Naive thymus-derived CD4-positive, alpha-beta T cell (primary cell): ENCODE data around the gene SRGAP2B. TPM values are rescaled to one million over a fixed set of nuclear protein-coding genes. Genes with fewer than 3 reads are reported as not detected.
A peak's percentile ranks its signal among the peaks of the same experiment; 100 is the strongest.
"Not testable (repeated sequence)": the region's sequence is repeated elsewhere in the genome, so short reads cannot be mapped to it uniquely, and the experiment has no call there.

Source experiments
- ATAC-seq: fragments of 150-1000 bp; cut with Tn5 transposase; 2 replicates; pipeline ENCODE4 v1.10.0; 2021; ENCODE audit warnings: mild to moderate bottlenecking, moderate library complexity
- CTCF ChIA-PET: fragments of 350-600 bp; sonication (Branson Sonifier 250); formaldehyde crosslinking; loops from one replicate; lab custom pipeline; 2021; ENCODE audit warnings: antibody characterized with exemption; lab: Charles Lee
- POLR2A ChIA-PET: fragments of 350-600 bp; sonication (Branson Sonifier 250); formaldehyde crosslinking; loops from one replicate; lab custom pipeline; 2021; ENCODE audit warnings: antibody characterized with exemption, inconsistent platforms; lab: Charles Lee
- DNase-seq, 9 donors: peaks; one replicate each; pipeline versions ENCODE4 v3.0.0 to v3.0.0-alpha.2; 2020 to 2022; ENCODE audit warnings: mixed read lengths in 1 of 9
- H3K27ac ChIP-seq: one replicate; pipeline ENCODE4 v1.7.0; 2013; ENCODE audit warnings: mild to moderate bottlenecking, low read depth, low read length, moderate library complexity
- H3K27me3 ChIP-seq, 2 donors: one replicate each; pipeline ENCODE4 v1.7.0; 2013; ENCODE audit warnings: low read length in 2 of 2, mild to moderate bottlenecking in 2 of 2, moderate library complexity in 2 of 2; ENCODE audit not compliant: control insufficient read depth in 2 of 2, insufficient read depth in 2 of 2
- H3K36me3 ChIP-seq, 3 experiments: 1 replicate in 2 of 3; 2 replicates in 1 of 3; pipeline ENCODE4 v1.7.0; 2013; ENCODE audit warnings: low read length in 3 of 3, mild to moderate bottlenecking in 3 of 3, moderate library complexity in 1 of 3; ENCODE audit not compliant: insufficient read depth in 3 of 3, control insufficient read depth in 2 of 3
- H3K4me1 ChIP-seq, 2 donors: one replicate each; pipeline ENCODE4 v1.7.0; 2013; ENCODE audit warnings: low read length in 2 of 2, mild to moderate bottlenecking in 2 of 2, moderate library complexity in 1 of 2; ENCODE audit not compliant: control insufficient read depth in 2 of 2, insufficient read depth in 2 of 2
- H3K4me3 ChIP-seq: 2 replicates; pipeline ENCODE4 v1.7.0; 2013; ENCODE audit warnings: mild to moderate bottlenecking, low read length
- H3K9me3 ChIP-seq, 3 experiments: 1 replicate in 2 of 3; 2 replicates in 1 of 3; pipeline ENCODE4 v1.7.0; 2013; ENCODE audit warnings: low read length in 3 of 3; ENCODE audit not compliant: control insufficient read depth in 2 of 3
- H3K27ac Mint-ChIP-seq, 9 donors: one replicate each; pipeline ENCODE4 v1.8.0; 2020 to 2022; ENCODE audit warnings: mixed read lengths in 9 of 9, mild to moderate bottlenecking in 8 of 9, moderate library complexity in 5 of 9, inconsistent platforms in 2 of 9
- H3K27me3 Mint-ChIP-seq, 5 donors: one replicate each; pipeline ENCODE4 v1.8.0; 2021 to 2022; ENCODE audit warnings: mixed read lengths in 5 of 5, mild to moderate bottlenecking in 1 of 5
- H3K36me3 Mint-ChIP-seq, 5 donors: one replicate each; pipeline ENCODE4 v1.8.0; 2020 to 2022; ENCODE audit warnings: mixed read lengths in 5 of 5, mild to moderate bottlenecking in 3 of 5, inconsistent platforms in 1 of 5
- H3K4me1 Mint-ChIP-seq, 7 donors: one replicate each; pipeline ENCODE4 v1.8.0; 2020 to 2022; ENCODE audit warnings: mixed read lengths in 7 of 7, mild to moderate bottlenecking in 3 of 7, inconsistent platforms in 1 of 7
- H3K4me3 Mint-ChIP-seq, 10 donors: one replicate each; pipeline ENCODE4 v1.8.0; 2020 to 2022; ENCODE audit warnings: mild to moderate bottlenecking in 10 of 10, mixed read lengths in 10 of 10, moderate library complexity in 6 of 10, inconsistent platforms in 2 of 10
- H3K9me3 Mint-ChIP-seq, 11 donors: one replicate each; pipeline ENCODE4 v1.8.0; 2020 to 2022; ENCODE audit warnings: mixed read lengths in 11 of 11, mild to moderate bottlenecking in 4 of 11, inconsistent platforms in 1 of 11, moderate library complexity in 1 of 11
- intact Hi-C, 2 donors: fragments of 100-400 bp; cut with micrococcal nuclease; formaldehyde crosslinking; loops; one replicate each; pipeline ENCODE4 v1.15.1; 2023
- polyA plus RNA-seq, 2 donors: library from polyadenylated mRNA; unstranded; fragments of 300-500 nt; fragmentation: Illumina TruSeq; gene quantifications; one replicate each; pipeline ENCODE4 v1.2.3, GENCODE V29; 2021
- total RNA-seq, 6 experiments: library from RNA in 5 of 6; stranded (reverse) in 5 of 6; gene quantifications; 1 replicate in 5 of 6; 2 replicates in 1 of 6; pipeline ENCODE4 v1.2.3 and lab custom pipeline; 2021 to 2026

SRGAP2B gene
- 10 to 100 TPM in 4 of 5 experiments, 1 to 10 TPM in 1; 9.3 to 37.3 (median 23.7) TPM for total RNA-seq
- 1 to 10 TPM in 1 of 2 donors, under 1 TPM in 1; 0.85 to 2.3 TPM for polyA plus RNA-seq
- total RNA-seq (lab: John Stamatoyannopoulos, UW), result 2.4 reads per million, percentile 12 among the genes with 10 or more reads in this experiment

DNA sequence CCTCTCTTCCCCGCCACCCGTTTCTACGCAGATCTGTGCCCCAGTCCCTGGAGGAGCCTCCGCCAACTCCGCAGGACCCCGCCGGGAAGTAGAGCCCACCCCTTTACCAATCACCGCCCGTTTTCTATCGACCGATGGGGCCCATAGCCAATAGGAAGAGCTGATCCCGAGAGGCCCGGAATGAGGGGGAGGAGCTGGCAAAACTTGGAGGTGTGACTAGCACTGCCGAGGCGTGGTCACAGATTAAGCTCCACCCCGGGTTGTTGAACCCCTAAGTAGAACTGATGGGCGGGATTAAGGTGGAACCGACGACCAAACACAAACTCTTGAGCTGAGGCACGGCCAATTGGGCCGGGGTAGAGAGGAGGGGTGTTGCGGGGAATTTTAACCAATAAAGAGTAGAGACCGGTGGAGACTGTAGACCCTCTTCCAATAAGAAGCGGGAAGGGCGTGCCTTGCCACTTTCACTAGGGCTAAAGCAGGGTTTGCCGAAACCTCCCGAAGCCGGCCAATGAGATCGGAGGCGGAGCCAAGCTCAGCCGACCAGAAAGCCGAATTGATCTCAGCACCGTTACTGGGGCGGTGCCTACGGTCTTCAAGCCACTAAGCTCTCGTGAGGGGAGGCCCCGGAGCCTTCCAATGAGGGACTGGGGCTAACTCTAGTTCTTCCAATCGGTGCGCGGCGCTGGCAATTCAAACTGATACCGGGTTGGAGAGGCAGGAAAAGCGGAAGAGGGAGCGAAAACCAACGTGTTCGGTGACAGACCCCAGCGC, at the start of gene SRGAP2B, which contains the start of gene FAM72D:
TSS of gene SRGAP2B (minus strand) at position 45 of the 774 bp plus-strand sequence. CDS start 2,427 bp downstream, outside the sequence.
TSS of gene FAM72D (plus strand) at position 691 of the 774 bp plus-strand sequence. CDS start 874 bp downstream, outside the sequence.
- H3K4me3 ChIP-seq, CTCF ChIA-PET, DNase-seq, H3K27ac Mint-ChIP-seq, H3K27me3 ChIP-seq, H3K4me1 Mint-ChIP-seq, H3K27ac ChIP-seq, H3K9me3 ChIP-seq, H3K36me3 ChIP-seq, H3K9me3 Mint-ChIP-seq, H3K36me3 Mint-ChIP-seq, H3K4me1 ChIP-seq, intact Hi-C loops, H3K27me3 Mint-ChIP-seq, POLR2A ChIA-PET: not testable (repeated sequence)
- H3K4me3 Mint-ChIP-seq, result peak within 1 kb of the TSS in 4 of 10 donors; percentile 38 to 68 (median 46)
- ATAC-seq, result peak; percentile 89

DNA sequence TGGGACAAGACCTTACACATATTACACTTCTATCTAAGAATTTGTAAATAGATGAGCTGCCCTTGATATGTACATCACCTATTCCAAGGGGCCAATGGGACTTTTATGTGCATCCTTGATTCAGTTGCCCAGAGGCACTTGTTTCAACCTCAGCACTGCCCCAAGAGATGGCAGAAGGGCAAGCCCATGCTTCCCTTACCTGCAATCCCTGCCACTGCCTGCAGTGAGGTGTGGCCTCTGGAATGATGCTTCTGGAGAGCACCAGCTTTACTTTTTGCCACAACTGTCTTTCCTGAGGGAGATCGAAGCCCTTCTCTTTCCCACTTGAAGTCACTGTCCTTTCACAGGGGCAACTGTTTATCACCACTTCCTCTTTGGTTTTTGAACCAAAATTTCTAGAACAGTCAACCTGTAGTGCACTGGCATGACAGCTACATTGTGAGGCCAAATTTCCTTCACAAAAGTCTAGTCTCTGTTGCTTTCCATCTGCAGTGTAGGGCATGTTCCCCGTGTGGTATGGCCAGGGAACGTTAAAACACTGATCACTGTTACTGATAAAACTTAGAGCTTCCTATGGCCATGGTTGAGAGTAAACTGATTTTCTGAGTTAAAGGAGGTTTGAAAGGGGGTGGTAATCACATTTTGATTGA, 49.3 kb upstream of the SRGAP2B start:
- H3K36me3 Mint-ChIP-seq, H3K36me3 ChIP-seq, H3K4me1 ChIP-seq, CTCF ChIA-PET, H3K27me3 ChIP-seq, H3K27ac Mint-ChIP-seq, H3K4me3 Mint-ChIP-seq, H3K27me3 Mint-ChIP-seq, intact Hi-C loops, ATAC-seq, POLR2A ChIA-PET, H3K4me3 ChIP-seq, H3K9me3 Mint-ChIP-seq, H3K9me3 ChIP-seq, DNase-seq, H3K27ac ChIP-seq, H3K4me1 Mint-ChIP-seq: not testable (repeated sequence)

- not testable (repeated sequence) for H3K36me3 ChIP-seq, H3K4me1 Mint-ChIP-seq
Measured at GRCh38 chr1:145140549-145140948, 45.4 kb upstream of the SRGAP2B start.

DNA sequence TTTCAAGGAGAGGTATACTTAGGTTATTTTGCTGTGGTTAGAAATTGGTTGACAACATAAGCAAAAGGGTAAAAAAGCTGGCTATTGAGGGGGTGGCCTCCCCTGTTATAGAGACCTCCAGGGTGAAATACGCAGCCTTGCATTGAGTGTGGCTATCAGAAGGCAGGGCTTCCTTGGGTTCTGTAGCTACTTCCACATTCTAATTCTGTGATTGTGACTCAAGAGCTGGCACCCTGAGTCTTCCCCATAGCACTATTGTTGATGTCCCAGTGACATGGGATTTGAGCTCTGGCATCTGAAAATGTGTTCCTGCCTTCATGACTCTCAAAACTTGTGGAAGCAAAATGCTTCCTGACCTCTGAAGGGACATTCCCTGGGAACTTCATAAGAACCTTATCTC, 39.3 kb upstream of the SRGAP2B start:
- CTCF ChIA-PET, H3K27me3 Mint-ChIP-seq, H3K9me3 Mint-ChIP-seq, intact Hi-C loops, H3K4me1 Mint-ChIP-seq, H3K4me3 ChIP-seq, H3K27ac Mint-ChIP-seq, H3K27ac ChIP-seq, H3K36me3 ChIP-seq, H3K4me3 Mint-ChIP-seq, H3K36me3 Mint-ChIP-seq, H3K9me3 ChIP-seq, H3K27me3 ChIP-seq, DNase-seq, POLR2A ChIA-PET, H3K4me1 ChIP-seq: not testable (repeated sequence)
- peak; percentile 61 for ATAC-seq

More at GRCh38 chr1:145140549-145140948, 45.4 kb upstream of the SRGAP2B start:
- H3K4me3 Mint-ChIP-seq, H3K9me3 Mint-ChIP-seq, DNase-seq, H3K27ac Mint-ChIP-seq, H3K27me3 Mint-ChIP-seq, H3K9me3 ChIP-seq, ATAC-seq, H3K36me3 Mint-ChIP-seq, H3K4me1 ChIP-seq, H3K4me3 ChIP-seq, CTCF ChIA-PET, H3K27ac ChIP-seq, intact Hi-C loops, POLR2A ChIA-PET, H3K27me3 ChIP-seq: not testable (repeated sequence)

DNA sequence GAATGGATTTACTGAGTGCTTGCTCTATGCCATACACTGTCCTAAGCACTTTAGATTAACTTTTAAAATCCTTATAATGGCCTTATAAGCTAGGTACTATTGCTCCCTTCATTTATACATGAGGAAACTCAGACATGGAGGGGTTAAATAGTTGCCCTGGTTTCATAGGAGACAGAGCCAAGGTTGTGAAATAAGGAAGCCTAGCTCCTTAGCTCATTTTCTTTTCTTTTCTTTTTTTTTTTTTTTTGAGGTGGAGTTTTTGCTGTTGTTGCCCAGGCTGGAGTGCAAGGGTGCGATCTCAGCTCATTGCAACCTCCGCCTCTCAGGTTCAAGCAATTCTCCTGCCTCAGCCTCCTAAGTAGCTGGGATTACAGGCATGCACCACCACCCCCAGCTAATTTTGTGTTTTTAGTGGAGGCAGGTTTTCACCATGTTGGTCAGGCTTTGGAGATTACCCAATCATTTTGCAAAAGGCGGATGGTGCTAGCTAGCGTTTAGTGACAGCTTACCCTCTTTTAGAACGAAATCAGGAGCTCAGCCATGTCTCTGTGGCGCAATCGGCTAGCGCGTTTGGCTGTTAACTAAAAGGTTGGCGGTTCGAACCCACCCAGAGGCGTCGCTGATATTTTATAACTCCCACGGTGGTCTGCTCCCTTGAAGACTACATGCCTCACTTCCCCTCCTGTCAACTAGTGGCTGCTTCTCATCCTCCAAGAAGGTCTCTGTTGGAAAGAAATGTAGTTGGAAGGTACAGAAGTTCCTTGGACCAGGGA, 33.8 kb upstream of the SRGAP2B start:
- H3K36me3 ChIP-seq, H3K36me3 Mint-ChIP-seq, H3K27ac Mint-ChIP-seq, H3K9me3 ChIP-seq, DNase-seq, CTCF ChIA-PET, H3K4me1 ChIP-seq, H3K4me3 Mint-ChIP-seq, ATAC-seq, POLR2A ChIA-PET, H3K27me3 Mint-ChIP-seq, H3K27ac ChIP-seq, H3K27me3 ChIP-seq, H3K4me3 ChIP-seq, intact Hi-C loops, H3K4me1 Mint-ChIP-seq, H3K9me3 Mint-ChIP-seq: not testable (repeated sequence)

DNA sequence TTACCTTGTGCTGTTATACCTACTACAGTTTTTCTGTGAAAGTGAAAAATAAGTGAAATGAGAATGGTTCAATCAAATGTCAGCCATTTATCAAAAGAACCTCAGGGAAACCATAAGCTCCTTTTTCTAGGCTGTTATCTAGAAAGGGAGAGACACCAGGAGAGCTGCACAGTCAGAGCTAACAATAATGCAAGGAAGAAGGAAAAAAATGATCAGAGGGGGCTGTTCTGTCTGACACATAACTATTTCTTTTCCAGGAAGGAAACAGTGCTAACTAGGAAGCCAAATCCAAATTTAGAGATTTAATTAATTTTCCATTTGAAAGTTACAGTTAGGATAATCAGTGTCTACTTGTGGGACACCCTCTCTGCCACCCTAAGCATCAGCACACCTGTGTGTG, 32.0 kb upstream of the SRGAP2B start:
- H3K36me3 ChIP-seq, H3K36me3 Mint-ChIP-seq, H3K27ac Mint-ChIP-seq, POLR2A ChIA-PET, H3K27me3 Mint-ChIP-seq, H3K27me3 ChIP-seq, H3K4me1 Mint-ChIP-seq, intact Hi-C loops, H3K4me1 ChIP-seq, DNase-seq, H3K27ac ChIP-seq, H3K9me3 Mint-ChIP-seq, H3K4me3 ChIP-seq, H3K9me3 ChIP-seq, CTCF ChIA-PET, ATAC-seq, H3K4me3 Mint-ChIP-seq: not testable (repeated sequence)
